Fibroblast of the aortic adventitia (primary cell): ENCODE measurements around the gene SUOX. TPM values are rescaled to one million over a fixed set of nuclear protein-coding genes. Genes with fewer than 3 reads are reported as not detected.

Experiments used
- DNase-seq: peaks from one replicate; pipeline ENCODE4 v3.0.0-alpha.2; 2010; ENCODE audit warnings: low read depth
- H3K4me3 ChIP-seq: 2 replicates; pipeline ENCODE4 v1.5.1; 2011; ENCODE audit warnings: low read depth, mild to moderate bottlenecking, control low read depth, low read length, moderate library complexity
- CTCF ChIP-seq: IDR thresholded peaks from 2 replicates; pipeline ENCODE4 v1.5.1; 2011; ENCODE audit warnings: mild to moderate bottlenecking, low read length, control low read depth, inconsistent platforms; ENCODE audit not compliant: insufficient read depth
- total RNA-seq: library from RNA; depleted of rRNA; stranded (reverse); fragments of >200 nt; gene quantifications from 2 replicates; pipeline ENCODE4 v1.2.3, GENCODE V29; 2012; ENCODE audit warnings: low replicate concordance

Gene SUOX
- total RNA-seq, 1 donor: 20.4 TPM

- TF ChIP-seq CTCF: no peak
- H3K4me3 ChIP-seq: peak within 1 kb of the TSS; percentile 53
- peak; percentile 51 for DNase-seq
Measured at GRCh38 chr12:56020423-56021184, 23.5 kb downstream of the SUOX start, which contains the start of gene IKZF4. TSS of gene IKZF4 (plus strand) at chr12:56021043. CDS start at chr12:56021494, 451 bp downstream.

- peak; percentile 7 for TF ChIP-seq CTCF
- H3K4me3 ChIP-seq: peak overlapping the region; percentile 53
- no peak for DNase-seq
Measured at GRCh38 chr12:56021889-56022497, 24.9 kb downstream of the SUOX start.

- no peak for DNase-seq
- H3K4me3 ChIP-seq: no peak overlapping the region
- no peak for TF ChIP-seq CTCF
Measured at GRCh38 chr12:56028511-56029165, 31.6 kb downstream of the SUOX start.

- H3K4me3 ChIP-seq: no peak overlapping the region
- TF ChIP-seq CTCF: no peak
- DNase-seq: peak; percentile 88
Measured at GRCh38 chr12:56029166-56029519, 32.1 kb downstream of the SUOX start.

- H3K4me3 ChIP-seq: no peak overlapping the region
- peak; percentile 86 for TF ChIP-seq CTCF
- DNase-seq: peak; percentile 83
Measured at GRCh38 chr12:56029666-56030293, 32.7 kb downstream of the SUOX start.

GRCh38 chr12:56031987-56032386 is 34.9 kb downstream of the SUOX start:
- DNase-seq: no peak
- no peak overlapping the region for H3K4me3 ChIP-seq
- TF ChIP-seq CTCF: no peak
